Activated T-cell treated with anti-CD3 and anti-CD28 coated beads, Interleukin-2, amount 50 U/mL, for 4 hours (primary cell): Measurements from ENCODE around the gene ZNHIT1. TPM values are rescaled to one million over a fixed set of nuclear protein-coding genes. Genes with fewer than 3 reads are reported as not detected.

Source experiments
- ATAC-seq, 2 donors: fragments of 200-7000 bp; cut with Tn5 transposase; one replicate each; pipeline ENCODE4 v1.10.0; 2021
- DNase-seq: peaks from one replicate; pipeline ENCODE4 v3.0.0-alpha.2; 2020
- H3K27me3 Mint-ChIP-seq: one replicate; pipeline ENCODE4 v1.8.0; 2021; ENCODE audit warnings: low read depth, mixed read lengths
- H3K36me3 Mint-ChIP-seq: one replicate; pipeline ENCODE4 v1.8.0; 2022; ENCODE audit warnings: mixed read lengths; ENCODE audit not compliant: insufficient read depth
- H3K4me1 Mint-ChIP-seq: one replicate; pipeline ENCODE4 v1.8.0; 2021; ENCODE audit warnings: low read depth, mixed read lengths
- H3K4me3 Mint-ChIP-seq: one replicate; pipeline ENCODE4 v1.8.0; 2021; ENCODE audit warnings: mild to moderate bottlenecking, moderate library complexity, mixed read lengths
- H3K9me3 Mint-ChIP-seq: one replicate; pipeline ENCODE4 v1.8.0; 2021; ENCODE audit warnings: mixed read lengths
- total RNA-seq, 3 donors: library from RNA; stranded (reverse); gene quantifications; one replicate each; pipeline ENCODE4 v1.2.1, GENCODE V29; 2021

ZNHIT1 gene
- total RNA-seq, 3 donors from 2014 or later, result 50.4 to 55.0 (median 53.2) TPM

DNA sequence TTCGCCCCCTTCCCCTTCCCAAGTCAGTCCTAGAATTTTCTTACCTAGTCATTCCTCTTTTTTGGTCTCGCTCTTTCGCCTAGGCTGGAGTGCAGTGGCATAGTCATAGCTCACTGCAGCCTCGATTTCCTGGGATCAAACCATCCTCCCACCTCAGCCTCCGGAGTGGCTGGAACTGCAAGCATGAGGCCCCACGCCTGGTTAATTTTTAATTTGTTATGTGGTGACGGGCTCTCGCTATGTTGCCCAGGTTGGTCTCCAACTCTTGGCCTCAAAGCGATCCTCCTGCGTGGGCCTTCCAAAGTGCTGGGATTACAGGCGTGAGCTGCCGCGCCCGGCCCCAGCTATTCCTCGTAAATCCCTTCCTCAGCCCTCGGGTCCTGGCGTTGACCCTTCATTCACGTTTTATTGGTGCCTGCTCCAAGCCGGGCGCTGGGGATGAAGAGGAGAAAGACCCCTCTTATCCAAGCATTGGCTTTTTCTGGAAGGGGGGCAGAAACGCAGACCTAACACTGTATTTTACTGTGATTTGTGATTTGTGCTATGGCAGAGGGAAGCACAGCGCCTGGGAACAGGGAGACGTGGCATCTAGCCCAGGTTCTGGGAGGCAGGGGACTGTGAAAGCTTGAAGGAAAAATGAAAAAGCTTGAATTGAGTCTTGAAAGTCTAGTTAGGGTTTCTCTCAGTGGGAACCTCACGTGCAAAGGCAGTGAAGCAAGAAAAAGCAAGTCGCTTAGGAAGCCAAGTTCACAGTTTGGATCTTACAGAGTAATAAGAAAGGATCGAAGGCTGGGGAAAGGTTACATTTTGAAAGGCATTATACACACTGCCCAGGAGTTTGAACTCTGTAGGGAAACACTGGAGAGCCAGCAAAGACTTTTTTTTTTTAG, 516 bp downstream of the ZNHIT1 start:
- Mint-ChIP-seq H3K4me3 (peak overlapping the region; percentile 97), H3K27me3 (no peaks in the 10 kb centered on the region), H3K9me3 (no peaks in the 10 kb centered on the region), H3K36me3 (peaks cover 14% of the 10 kb centered on the region), H3K4me1 (peaks cover 38% of the 10 kb centered on the region)
- ATAC-seq (no peak), DNase-seq (no peak)

DNA sequence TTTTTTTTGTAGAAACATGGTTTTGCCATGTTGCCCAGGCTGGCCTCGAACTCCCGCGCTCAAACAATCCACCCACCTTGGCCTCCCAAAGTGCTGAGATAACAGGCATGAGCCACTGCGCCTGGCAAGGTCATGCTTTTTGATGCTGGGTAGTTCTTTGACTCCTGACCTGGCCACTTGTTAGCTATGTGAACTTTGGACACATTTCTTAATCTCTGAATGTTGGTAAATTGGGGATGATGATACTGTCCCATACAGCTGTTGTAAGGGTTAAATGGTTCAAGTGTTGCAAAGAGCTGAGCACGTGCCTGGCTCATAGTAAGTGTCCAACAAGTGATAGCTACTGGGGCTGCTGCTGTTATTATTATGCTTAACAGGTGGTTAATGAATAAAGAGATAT, 2.3 kb downstream of the ZNHIT1 start:
- Mint-ChIP-seq H3K9me3 (no peaks in the 10 kb centered on the region), H3K36me3 (peaks cover 18% of the 10 kb centered on the region), H3K4me3 (peak overlapping the region; percentile 37), H3K4me1 (peaks cover 38% of the 10 kb centered on the region), H3K27me3 (no peaks in the 10 kb centered on the region)
- DNase-seq, result no peak
- ATAC-seq, result no peak

DNA sequence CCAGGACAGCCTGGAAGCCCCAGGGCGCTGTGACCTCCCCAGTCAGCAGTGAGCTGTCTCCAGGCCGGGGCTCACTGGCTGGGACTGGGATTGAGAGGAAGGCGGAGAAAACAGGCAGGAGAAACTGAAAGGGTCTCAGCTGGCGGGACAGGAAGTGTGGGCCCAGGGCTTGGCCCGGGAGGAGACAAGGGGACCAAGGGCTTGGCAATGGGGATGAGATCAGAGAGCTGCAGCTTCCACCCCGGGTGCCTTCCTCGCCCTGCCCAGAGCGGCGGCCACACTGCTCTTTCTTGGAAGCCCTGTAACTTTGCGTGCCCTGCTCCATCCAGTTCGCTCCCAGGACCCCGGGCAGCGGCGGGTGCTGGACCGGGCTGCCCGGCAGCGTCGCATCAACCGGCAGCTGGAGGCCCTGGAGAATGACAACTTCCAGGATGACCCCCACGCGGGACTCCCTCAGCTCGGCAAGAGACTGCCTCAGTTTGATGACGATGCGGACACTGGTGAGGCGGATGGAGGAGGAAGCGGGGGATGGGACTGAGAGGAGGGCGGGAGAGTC, 4.4 kb downstream of the ZNHIT1 start:
- Mint-ChIP-seq H3K36me3 (peaks cover 18% of the 10 kb centered on the region), H3K4me1 (peaks cover 28% of the 10 kb centered on the region), H3K9me3 (no peaks in the 10 kb centered on the region), H3K4me3 (no peak overlapping the region), H3K27me3 (no peaks in the 10 kb centered on the region)
- no peak for DNase-seq
- ATAC-seq, result no peak

DNA sequence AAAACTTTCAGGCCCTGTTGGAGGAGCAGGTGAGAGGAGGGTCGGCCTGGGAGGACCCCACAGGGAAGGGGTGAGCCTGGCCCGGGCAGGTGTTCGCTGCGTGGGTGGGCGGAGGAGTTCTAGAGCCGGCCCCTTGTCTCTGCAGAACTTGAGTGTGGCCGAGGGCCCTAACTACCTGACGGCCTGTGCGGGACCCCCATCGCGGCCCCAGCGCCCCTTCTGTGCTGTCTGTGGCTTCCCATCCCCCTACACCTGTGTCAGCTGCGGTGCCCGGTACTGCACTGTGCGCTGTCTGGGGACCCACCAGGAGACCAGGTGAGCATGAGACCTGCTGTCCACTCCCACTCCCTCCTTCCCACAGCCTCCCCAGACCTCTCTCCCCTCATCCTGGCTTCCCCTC, 5.6 kb downstream of the ZNHIT1 start:
- Mint-ChIP-seq H3K27me3 (no peaks in the 10 kb centered on the region), H3K36me3 (peaks cover 18% of the 10 kb centered on the region), H3K4me3 (no peak overlapping the region), H3K4me1 (peaks cover 27% of the 10 kb centered on the region), H3K9me3 (no peaks in the 10 kb centered on the region)
- no peak for ATAC-seq
- DNase-seq, result no peak

DNA sequence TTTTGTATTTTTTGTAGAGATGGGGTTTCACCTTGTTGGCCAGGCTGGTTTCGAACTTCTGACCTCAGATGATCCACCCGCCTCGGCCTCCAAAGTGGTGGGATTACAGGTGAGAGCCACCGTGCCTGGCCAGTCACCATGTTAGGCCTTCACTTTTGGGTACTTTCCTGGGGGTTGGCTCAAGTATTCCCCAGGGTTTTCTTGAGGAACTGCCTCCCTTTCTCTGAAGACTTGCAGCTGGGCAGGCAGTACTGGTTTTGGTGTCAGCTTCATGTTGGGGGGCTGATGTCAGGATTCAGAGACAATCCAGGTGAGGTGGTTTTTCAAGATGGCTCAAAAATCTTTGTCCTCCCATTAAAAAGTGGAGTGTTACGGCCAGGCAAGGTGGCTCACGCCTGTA, 7.7 kb downstream of the ZNHIT1 start:
- Mint-ChIP-seq H3K9me3 (no peaks in the 10 kb centered on the region), H3K36me3 (peaks cover 19% of the 10 kb centered on the region), H3K27me3 (no peaks in the 10 kb centered on the region), H3K4me1 (peaks cover 11% of the 10 kb centered on the region), H3K4me3 (no peak overlapping the region)
- no peak for ATAC-seq
- DNase-seq, result no peak

DNA sequence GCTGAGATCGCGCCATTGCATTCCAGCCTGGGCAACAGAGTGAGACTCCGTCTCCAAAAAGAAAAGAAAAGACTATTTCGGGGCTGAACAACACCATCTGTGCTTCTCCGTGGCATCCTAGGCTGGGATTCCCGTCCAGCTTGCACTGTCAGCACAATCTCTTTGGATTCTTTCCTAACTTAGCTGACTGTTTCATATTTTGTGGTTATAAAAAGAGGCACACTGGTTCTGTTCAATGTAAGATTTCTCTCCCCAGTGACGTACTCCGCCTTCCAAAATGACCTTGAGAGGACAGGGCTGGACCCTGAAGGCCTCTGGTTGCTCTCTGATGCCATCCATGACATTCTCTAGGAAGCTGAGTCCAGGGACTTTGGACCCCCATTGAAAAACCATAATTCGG, 8.8 kb downstream of the ZNHIT1 start:
- peaks cover 16% of the 10 kb centered on the region for H3K36me3 Mint-ChIP-seq

GRCh38 chr7:101231644-101232043, 13.7 kb downstream of the ZNHIT1 start:
- ATAC-seq (no peak), DNase-seq (no peak)
- Mint-ChIP-seq H3K9me3 (no peaks in the 10 kb centered on the region), H3K4me3 (no peak overlapping the region), H3K4me1 (peaks cover 2% of the 10 kb centered on the region), H3K36me3 (peaks cover 5% of the 10 kb centered on the region), H3K27me3 (no peaks in the 10 kb centered on the region)

More for the DNA sequence above, 8.8 kb downstream of the ZNHIT1 start:
- no peak for DNase-seq
- Mint-ChIP-seq H3K4me3 (no peak overlapping the region), H3K27me3 (no peaks in the 10 kb centered on the region), H3K4me1 (peaks cover 7% of the 10 kb centered on the region), H3K9me3 (no peaks in the 10 kb centered on the region)
- ATAC-seq, result no peak

DNA sequence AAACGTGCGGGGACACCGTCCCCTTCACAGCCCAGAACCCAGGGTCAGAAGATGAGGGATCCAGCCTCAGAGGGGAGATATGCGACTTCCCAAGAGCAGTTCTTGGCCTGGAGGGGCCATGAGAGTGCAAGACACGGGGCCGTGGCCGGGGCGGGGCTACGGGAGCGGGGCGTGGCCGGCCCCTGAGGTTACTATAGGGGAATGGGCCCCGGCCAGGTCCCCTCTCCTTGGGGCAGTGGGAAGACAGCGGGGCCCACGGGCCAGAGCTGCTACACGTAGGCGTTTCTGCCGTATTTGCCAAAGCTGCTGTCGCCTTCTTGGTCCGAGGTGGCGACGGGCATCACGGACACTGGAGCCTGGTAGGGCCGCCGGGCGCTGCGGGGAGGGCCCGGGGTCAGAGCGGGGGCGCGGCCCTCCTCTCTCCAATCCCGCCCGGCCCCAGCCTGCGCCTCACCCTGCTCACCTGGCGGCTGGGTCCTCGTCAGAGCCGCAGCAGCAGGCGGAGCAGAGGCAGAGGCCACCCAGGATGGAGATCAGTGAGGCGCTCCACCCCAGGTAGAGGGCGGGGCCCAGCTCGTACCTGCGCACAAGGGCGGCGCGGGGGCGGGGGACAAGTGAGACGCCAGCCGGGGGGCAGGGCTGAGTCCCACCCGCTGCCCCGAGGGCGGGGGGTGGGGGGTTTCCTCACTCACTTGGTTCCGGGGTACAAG, 14.3 kb downstream of the ZNHIT1 start:
- H3K27me3 Mint-ChIP-seq, result no peaks in the 10 kb centered on the region
- H3K4me1 Mint-ChIP-seq, result peaks cover 2% of the 10 kb centered on the region
- H3K9me3 Mint-ChIP-seq, result no peaks in the 10 kb centered on the region
- peaks cover 5% of the 10 kb centered on the region for H3K36me3 Mint-ChIP-seq
- no peak for DNase-seq
- ATAC-seq, result no peak
- H3K4me3 Mint-ChIP-seq, result no peak overlapping the region

GRCh38 chr7:101233907-101234547, 16.1 kb downstream of the ZNHIT1 start:
- Mint-ChIP-seq H3K27me3 (no peaks in the 10 kb centered on the region), H3K4me3 (no peak overlapping the region), H3K4me1 (peaks cover 2% of the 10 kb centered on the region), H3K9me3 (no peaks in the 10 kb centered on the region), H3K36me3 (peaks cover 4% of the 10 kb centered on the region)
- DNase-seq (no peak), ATAC-seq (no peak)

DNA sequence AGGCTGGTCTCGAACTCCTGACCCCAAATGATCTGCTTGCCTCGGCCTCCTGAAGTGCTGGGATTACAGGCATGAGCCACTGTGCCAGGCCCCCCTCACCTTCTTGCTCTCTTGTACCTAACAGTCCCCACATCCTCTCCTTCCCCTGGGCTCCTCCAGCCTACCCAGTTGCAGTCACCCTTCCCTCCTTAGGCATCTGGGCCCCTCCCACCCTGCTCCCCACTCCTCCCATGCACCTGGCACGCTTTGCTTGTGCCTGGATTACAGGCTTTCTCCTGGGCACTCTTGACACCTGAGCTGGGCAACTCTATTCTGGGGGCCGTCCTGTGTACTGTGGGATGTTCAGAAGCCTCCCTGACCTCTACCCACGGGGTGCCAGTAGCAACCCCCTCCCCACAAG, 16.7 kb downstream of the ZNHIT1 start:
- ATAC-seq, result no peak
- Mint-ChIP-seq H3K9me3 (no peaks in the 10 kb centered on the region), H3K27me3 (no peaks in the 10 kb centered on the region), H3K36me3 (peaks cover 2% of the 10 kb centered on the region), H3K4me1 (peaks cover 2% of the 10 kb centered on the region), H3K4me3 (no peak overlapping the region)
- DNase-seq, result no peak

DNA sequence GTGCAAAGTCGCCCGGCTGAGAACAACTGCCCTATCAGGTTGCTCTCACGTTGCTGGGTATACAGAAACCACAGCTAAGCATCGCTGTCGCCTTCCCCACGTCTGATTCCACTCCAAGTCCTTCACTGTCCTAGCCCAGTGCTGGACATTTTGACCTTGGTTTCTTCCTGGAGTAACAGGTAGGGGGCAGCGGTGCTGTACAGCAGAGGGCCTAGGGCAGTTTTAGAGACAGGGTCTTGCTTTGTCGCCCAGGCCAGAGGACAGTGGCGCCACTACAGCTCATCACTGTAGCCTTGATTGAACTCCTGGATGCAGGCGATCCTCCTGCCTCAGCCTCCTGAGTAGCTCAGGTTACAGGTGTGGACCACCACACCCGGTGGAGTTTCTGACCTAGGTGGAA, 17.1 kb downstream of the ZNHIT1 start:
- H3K4me3 Mint-ChIP-seq, result no peak overlapping the region
- H3K9me3 Mint-ChIP-seq, result no peaks in the 10 kb centered on the region
- H3K36me3 Mint-ChIP-seq, result peaks cover 2% of the 10 kb centered on the region
- ATAC-seq (peak in 1 of 2 donors; percentile 22), DNase-seq (no peak)
- H3K27me3 Mint-ChIP-seq, result no peaks in the 10 kb centered on the region
- peaks cover 2% of the 10 kb centered on the region for H3K4me1 Mint-ChIP-seq

DNA sequence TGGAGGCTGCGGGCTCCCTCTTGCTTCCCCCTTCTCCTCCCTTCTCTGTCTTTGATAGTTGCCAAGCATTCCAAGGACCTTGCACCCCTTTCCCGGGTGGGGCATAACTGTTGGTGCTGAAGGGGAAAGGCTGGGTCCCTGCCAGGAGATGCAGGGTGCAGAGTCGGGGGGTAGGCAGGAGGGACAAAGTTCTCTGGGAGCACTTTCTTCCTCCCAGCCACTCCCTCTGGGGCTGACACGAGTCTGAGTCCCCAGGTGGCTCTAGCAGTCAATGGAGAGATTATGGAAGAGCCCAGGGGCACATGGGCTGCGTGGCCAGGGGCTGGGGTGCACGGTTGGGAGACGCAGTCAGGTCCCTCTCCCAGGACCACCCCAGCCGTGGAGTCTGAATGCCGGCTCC, 17.6 kb downstream of the ZNHIT1 start:
- no peak for DNase-seq
- Mint-ChIP-seq H3K9me3 (no peaks in the 10 kb centered on the region), H3K27me3 (no peaks in the 10 kb centered on the region), H3K36me3 (peaks cover 3% of the 10 kb centered on the region), H3K4me1 (peaks cover 2% of the 10 kb centered on the region), H3K4me3 (no peak overlapping the region)
- no peak for ATAC-seq

DNA sequence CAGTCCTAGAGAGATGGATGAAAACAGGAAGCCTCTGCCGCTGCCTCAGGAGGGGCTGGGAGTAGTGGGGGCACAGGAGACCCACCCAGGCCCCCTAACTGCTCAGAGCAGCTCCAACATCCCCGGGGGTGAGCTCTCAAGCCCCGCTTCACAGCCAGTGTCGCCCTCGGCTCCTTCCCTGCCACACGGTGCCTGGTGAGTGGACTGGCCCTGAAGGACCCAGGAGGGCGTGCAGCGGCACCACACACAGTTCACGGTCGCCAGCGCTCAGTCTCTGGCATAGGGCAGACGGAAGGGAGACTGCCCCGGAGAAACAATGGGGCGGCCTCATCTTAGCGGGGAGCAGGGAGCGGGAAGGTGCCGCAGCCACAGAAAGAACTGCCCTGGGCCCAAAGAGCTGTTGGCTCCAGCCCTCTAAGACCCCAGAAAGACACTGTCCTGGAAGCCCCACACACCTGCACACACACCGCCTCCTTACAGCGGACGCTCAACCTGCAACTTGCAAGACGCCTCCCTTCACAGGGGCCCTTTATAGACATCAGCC, 18.4 kb downstream of the ZNHIT1 start:
- peaks cover 4% of the 10 kb centered on the region for H3K36me3 Mint-ChIP-seq
- peaks cover under 1% of the 10 kb centered on the region for H3K4me1 Mint-ChIP-seq
- ATAC-seq, result no peak
- DNase-seq, result no peak
- no peak overlapping the region for H3K4me3 Mint-ChIP-seq
- no peaks in the 10 kb centered on the region for H3K9me3 Mint-ChIP-seq
- H3K27me3 Mint-ChIP-seq, result no peaks in the 10 kb centered on the region
